OCI-LY1 (cell line): Measurements from ENCODE around the gene OR11A1.

Experiments
- H2AFZ ChIP-seq: fragments of 200-600 bp; sonication (generic), shearing (Covaris generic); 2 replicates; pipeline ENCODE4 v1.6.0; 2014; ENCODE audit warnings: antibody characterized with exemption, mild to moderate bottlenecking, low read length
- H3F3A ChIP-seq: fragments of 200-600 bp; sonication (generic), shearing (Covaris generic); 2 replicates; pipeline ENCODE4 v1.6.0; 2014; ENCODE audit warnings: mild to moderate bottlenecking, antibody characterized with exemption, low read length, moderate library complexity; ENCODE audit not compliant: insufficient read depth
- H3K27ac ChIP-seq: fragments of 200-600 bp; sonication (generic); 2 replicates; pipeline ENCODE4 v1.5.1; 2014; ENCODE audit warnings: low read length, mixed run types, mild to moderate bottlenecking, low read depth; ENCODE audit not compliant: poor library complexity, severe bottlenecking
- H3K27me3 ChIP-seq: fragments of 200-600 bp; sonication (generic); 2 replicates; pipeline ENCODE4 v1.6.0; 2014; ENCODE audit warnings: antibody characterized with exemption, mild to moderate bottlenecking, low read length, moderate library complexity; ENCODE audit not compliant: insufficient read depth
- H3K36me3 ChIP-seq: fragments of 200-600 bp; sonication (generic); 2 replicates; pipeline ENCODE4 v1.6.1; 2014; ENCODE audit warnings: mild to moderate bottlenecking, antibody characterized with exemption, low read length, moderate library complexity, mixed read lengths; ENCODE audit not compliant: insufficient read depth
- H3K4me1 ChIP-seq: fragments of 200-600 bp; sonication (generic); 2 replicates; pipeline ENCODE4 v1.5.1; 2014; ENCODE audit warnings: mild to moderate bottlenecking, low read length, moderate library complexity; ENCODE audit not compliant: insufficient read depth, severe bottlenecking
- H3K4me2 ChIP-seq: fragments of 200-600 bp; sonication (generic), shearing (Covaris generic); 2 replicates; pipeline ENCODE4 v1.6.1; 2014; ENCODE audit warnings: low read length
- H3K4me3 ChIP-seq: fragments of 200-600 bp; sonication (generic); 2 replicates; pipeline ENCODE4 v1.5.1; 2014; ENCODE audit warnings: low read length, low read depth, mild to moderate bottlenecking, mixed read lengths; ENCODE audit not compliant: poor library complexity, severe bottlenecking
- H3K79me2 ChIP-seq: fragments of 200-600 bp; shearing (Covaris generic); 2 replicates; pipeline ENCODE4 v1.6.1; 2016; ENCODE audit warnings: mixed run types, low read length, mixed read lengths; ENCODE audit not compliant: insufficient read depth
- H3K9ac ChIP-seq: fragments of 200-600 bp; sonication (generic), shearing (Covaris generic); 2 replicates; pipeline ENCODE4 v1.6.1; 2014; ENCODE audit warnings: mild to moderate bottlenecking, low read length, mixed read lengths
- H3K9me2 ChIP-seq: fragments of 200-600 bp; sonication (generic), shearing (Covaris generic); 2 replicates; pipeline ENCODE4 v1.6.1; 2014; ENCODE audit warnings: low read depth, mild to moderate bottlenecking, low read length, mixed read lengths
- H3K9me3 ChIP-seq: fragments of 200-600 bp; shearing (Covaris generic); 2 replicates; pipeline ENCODE4 v1.6.1; 2014; ENCODE audit warnings: low read length, mixed read lengths
- H4K20me1 ChIP-seq: fragments of 200-600 bp; sonication (generic), shearing (Covaris generic); 2 replicates; pipeline ENCODE4 v1.6.0; 2016; ENCODE audit warnings: mild to moderate bottlenecking, low read length; ENCODE audit not compliant: insufficient read depth
- EZH2 ChIP-seq: fragments of 200-600 bp; sonication (generic), shearing (Covaris generic); IDR thresholded peaks from 2 replicates; pipeline ENCODE4 v1.8.0; 2017; ENCODE audit warnings: borderline replicate concordance, mixed run types, mild to moderate bottlenecking, antibody characterized with exemption, low read length, moderate library complexity, mixed read lengths
- TF ChIP-seq, protein P1 (sequence below): fragments of 200-600 bp; sonication (generic), shearing (Covaris generic); IDR thresholded peaks from 2 replicates; pipeline ENCODE4 v1.5.1; 2017; ENCODE audit warnings: mild to moderate bottlenecking, antibody characterized with exemption, low read length, moderate library complexity, mixed read lengths

OR11A1 gene

GRCh38 chr6:29426654-29427053 is 30.2 kb downstream of the OR11A1 start:
- no peak overlapping the region for H3K4me3 ChIP-seq
- H3K36me3 ChIP-seq = no peaks in the 10 kb centered on the region
- H3K79me2 ChIP-seq = no peaks in the 10 kb centered on the region
- H3K9me3 ChIP-seq = no peaks in the 10 kb centered on the region
- H3K27ac ChIP-seq = no peak overlapping the region
- H2AFZ ChIP-seq = no peak overlapping the region
- H3K27me3 ChIP-seq = no peaks in the 10 kb centered on the region
- no peaks in the 10 kb centered on the region for H4K20me1 ChIP-seq
- no peak overlapping the region for H3K9ac ChIP-seq
- no peaks in the 10 kb centered on the region for H3K9me2 ChIP-seq
- no peaks in the 10 kb centered on the region for H3F3A ChIP-seq
- TF ChIP-seq, protein P1, sequence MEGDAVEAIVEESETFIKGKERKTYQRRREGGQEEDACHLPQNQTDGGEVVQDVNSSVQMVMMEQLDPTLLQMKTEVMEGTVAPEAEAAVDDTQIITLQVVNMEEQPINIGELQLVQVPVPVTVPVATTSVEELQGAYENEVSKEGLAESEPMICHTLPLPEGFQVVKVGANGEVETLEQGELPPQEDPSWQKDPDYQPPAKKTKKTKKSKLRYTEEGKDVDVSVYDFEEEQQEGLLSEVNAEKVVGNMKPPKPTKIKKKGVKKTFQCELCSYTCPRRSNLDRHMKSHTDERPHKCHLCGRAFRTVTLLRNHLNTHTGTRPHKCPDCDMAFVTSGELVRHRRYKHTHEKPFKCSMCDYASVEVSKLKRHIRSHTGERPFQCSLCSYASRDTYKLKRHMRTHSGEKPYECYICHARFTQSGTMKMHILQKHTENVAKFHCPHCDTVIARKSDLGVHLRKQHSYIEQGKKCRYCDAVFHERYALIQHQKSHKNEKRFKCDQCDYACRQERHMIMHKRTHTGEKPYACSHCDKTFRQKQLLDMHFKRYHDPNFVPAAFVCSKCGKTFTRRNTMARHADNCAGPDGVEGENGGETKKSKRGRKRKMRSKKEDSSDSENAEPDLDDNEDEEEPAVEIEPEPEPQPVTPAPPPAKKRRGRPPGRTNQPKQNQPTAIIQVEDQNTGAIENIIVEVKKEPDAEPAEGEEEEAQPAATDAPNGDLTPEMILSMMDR = no peak
- no peak for TF ChIP-seq EZH2
- no peaks in the 10 kb centered on the region for H3K4me1 ChIP-seq
- H3K4me2 ChIP-seq = no peak overlapping the region

- 0 out of 2 replicates have a peak, but pooled peaks cover 2% of the 10 kb centered on the region for H3K9me3 ChIP-seq
- no peak overlapping the region for H2AFZ ChIP-seq
- no peak overlapping the region for H3K4me3 ChIP-seq
These were observed 31.8 kb downstream of the OR11A1 start for GRCh38 chr6:29425075-29425474.

DNA sequence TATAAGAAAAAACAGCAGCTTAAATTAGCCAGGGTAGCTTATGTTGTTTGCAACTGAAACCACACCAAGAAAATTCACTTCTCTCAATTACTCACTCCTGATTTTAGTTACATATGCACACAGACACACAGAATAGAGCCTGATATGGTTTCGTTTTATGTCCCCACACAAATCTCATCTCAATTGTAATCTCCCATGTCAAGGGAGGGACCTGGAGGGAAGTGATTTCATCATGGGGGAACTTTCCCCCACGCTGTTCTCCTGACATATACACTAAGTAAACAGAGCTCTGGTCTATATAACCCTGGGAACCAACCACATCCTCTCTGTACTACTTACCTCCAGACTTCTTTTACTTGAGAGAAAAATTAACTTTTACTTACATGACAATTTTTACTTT is 32.3 kb downstream of the OR11A1 start:
- H3K27ac ChIP-seq = no peak overlapping the region
- H3K9me3 ChIP-seq = 0 out of 2 replicates have a peak, but pooled peaks cover 2% of the 10 kb centered on the region
- no peak overlapping the region for H3K4me3 ChIP-seq
- H3K9me2 ChIP-seq = no peaks in the 10 kb centered on the region
- no peak overlapping the region for H3K4me2 ChIP-seq
- no peaks in the 10 kb centered on the region for H4K20me1 ChIP-seq
- TF ChIP-seq EZH2 = no peak
- TF ChIP-seq, protein P1 = no peak
- no peak overlapping the region for H3K9ac ChIP-seq
- H3K36me3 ChIP-seq = no peaks in the 10 kb centered on the region
- no peaks in the 10 kb centered on the region for H3F3A ChIP-seq
- H3K79me2 ChIP-seq = no peaks in the 10 kb centered on the region
- no peaks in the 10 kb centered on the region for H3K4me1 ChIP-seq
- H3K27me3 ChIP-seq = no peaks in the 10 kb centered on the region
- H2AFZ ChIP-seq = no peak overlapping the region

More at GRCh38 chr6:29425075-29425474, 31.8 kb downstream of the OR11A1 start:
- Histone ChIP-seq H3K27me3 (no peaks in the 10 kb centered on the region), H3K9ac (no peak overlapping the region), H3K4me2 (no peak overlapping the region), H3K36me3 (no peaks in the 10 kb centered on the region), H3K79me2 (no peaks in the 10 kb centered on the region), H3F3A (no peaks in the 10 kb centered on the region), H4K20me1 (no peaks in the 10 kb centered on the region), H3K9me2 (no peaks in the 10 kb centered on the region), H3K27ac (no peak overlapping the region), H3K4me1 (no peaks in the 10 kb centered on the region)
- TF ChIP-seq EZH2 = no peak
- TF ChIP-seq, protein P1 = no peak
